Fibroblast of lung (primary cell): ENCODE results near the gene CROT.

Source experiments
- EZH2 ChIP-seq: IDR thresholded peaks from 2 replicates; pipeline ENCODE4 v1.5.1; 2012; ENCODE audit warnings: low read length, control low read depth, mild to moderate bottlenecking; ENCODE audit errors: missing control alignments
- TF ChIP-seq, protein P1 (sequence below), 2 donors: IDR thresholded peaks in 1 of 2; conservative IDR thresholded peaks in 1 of 2; 1 replicate in 1 of 2; 2 replicates in 1 of 2; pipeline ENCODE4 v1.5.1; 2011 to 2012; ENCODE audit warnings: low read length in 2 of 2, control low read depth in 1 of 2, inconsistent platforms in 1 of 2, low read depth in 1 of 2, mild to moderate bottlenecking in 1 of 2

DNA sequence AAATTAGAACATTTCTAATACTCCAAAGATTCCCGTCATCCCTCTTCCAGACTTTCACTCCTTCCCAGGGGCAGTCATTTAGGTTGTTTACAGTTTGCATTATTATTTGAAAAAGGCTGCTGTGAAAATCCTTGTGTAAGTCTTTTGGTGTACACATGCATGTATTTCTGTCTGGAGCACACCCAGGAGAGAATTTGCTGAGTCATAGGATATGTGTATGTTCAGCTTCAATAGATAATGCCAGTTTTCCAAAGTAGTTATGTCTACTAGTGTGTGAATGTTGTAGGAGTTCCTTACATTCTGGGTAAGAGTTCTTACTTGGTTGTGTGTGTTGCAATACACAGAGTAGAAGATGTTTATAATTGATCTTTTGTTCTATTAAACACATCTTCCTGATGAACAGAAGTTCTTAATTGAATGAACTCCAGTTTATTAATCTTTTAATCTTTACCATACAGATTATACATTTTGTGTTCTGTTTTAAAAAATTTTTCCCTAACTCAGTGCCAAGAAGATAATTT lies 25.3 kb downstream of the CROT start:
- TF ChIP-seq EZH2 = no peak
- TF ChIP-seq, protein P1, sequence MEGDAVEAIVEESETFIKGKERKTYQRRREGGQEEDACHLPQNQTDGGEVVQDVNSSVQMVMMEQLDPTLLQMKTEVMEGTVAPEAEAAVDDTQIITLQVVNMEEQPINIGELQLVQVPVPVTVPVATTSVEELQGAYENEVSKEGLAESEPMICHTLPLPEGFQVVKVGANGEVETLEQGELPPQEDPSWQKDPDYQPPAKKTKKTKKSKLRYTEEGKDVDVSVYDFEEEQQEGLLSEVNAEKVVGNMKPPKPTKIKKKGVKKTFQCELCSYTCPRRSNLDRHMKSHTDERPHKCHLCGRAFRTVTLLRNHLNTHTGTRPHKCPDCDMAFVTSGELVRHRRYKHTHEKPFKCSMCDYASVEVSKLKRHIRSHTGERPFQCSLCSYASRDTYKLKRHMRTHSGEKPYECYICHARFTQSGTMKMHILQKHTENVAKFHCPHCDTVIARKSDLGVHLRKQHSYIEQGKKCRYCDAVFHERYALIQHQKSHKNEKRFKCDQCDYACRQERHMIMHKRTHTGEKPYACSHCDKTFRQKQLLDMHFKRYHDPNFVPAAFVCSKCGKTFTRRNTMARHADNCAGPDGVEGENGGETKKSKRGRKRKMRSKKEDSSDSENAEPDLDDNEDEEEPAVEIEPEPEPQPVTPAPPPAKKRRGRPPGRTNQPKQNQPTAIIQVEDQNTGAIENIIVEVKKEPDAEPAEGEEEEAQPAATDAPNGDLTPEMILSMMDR (conservative IDR thresholded peaks at IDR 0.05 in 1 of 2, IDR thresholded peaks at IDR 0.05 in 1 of 2; ENCODE audit: low read depth in 1 of 2, low read length in 2 of 2) = no peak
